ENCODE data around the gene TGFB1I1. TPM values are rescaled to one million over a fixed set of nuclear protein-coding genes. Genes with fewer than 3 reads are reported as not detected.
A peak's percentile ranks its signal among the peaks of the same experiment; 100 is the strongest.

TGFB1I1 gene
- total RNA-seq, 1 donor from 2014 or later = 8.8 TPM

DNA sequence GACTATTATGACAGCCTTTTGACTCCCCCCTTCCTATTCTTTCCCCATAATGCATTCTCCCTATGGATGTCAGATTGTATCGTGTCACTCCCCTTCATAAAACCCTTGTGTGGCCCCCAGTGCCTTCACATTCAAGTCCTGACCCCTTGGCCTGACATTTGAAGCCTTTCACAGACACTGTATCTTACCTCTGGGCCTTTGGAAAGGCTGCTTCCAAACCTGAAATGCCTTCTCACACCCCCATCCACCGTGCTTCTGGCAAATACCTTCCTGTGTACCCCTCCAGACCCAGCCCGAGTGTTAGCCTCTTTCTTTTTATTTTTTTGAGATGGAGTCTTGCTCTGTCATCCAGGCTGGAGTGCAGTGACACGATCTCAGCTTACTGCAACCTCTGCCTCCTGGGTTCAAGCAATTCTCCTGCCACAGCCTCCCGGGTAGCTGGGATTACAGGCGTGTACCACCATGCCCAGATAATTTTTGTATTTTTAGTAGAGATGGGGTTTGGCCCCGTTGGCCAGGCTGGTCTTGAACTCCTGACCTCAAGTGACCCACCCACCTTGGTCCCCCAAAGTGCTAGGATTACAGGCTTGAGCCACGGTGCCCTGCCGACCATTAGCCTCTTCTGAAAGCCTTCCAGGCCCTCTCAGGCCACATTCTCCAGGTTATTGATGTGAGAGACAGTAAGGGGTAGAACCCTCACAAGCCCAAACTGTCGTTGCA is 10.6 kb upstream of the TGFB1I1 start:
- Mint-ChIP-seq H3K9me3 (no peaks in the 10 kb centered on the region), H3K27ac (ENCODE audit: unreplicated experiment) (no peak overlapping the region), H3K4me3 (peak overlapping the region; percentile 88), H3K27me3 (ENCODE audit: low read depth) (no peaks in the 10 kb centered on the region), H3K4me1 (peaks cover 20% of the 10 kb centered on the region), H3K36me3 (ENCODE audit: low read depth) (no peaks in the 10 kb centered on the region)
- DNase-seq (ENCODE audit: low read depth, low spot score) = no peak
- TF ChIP-seq, protein P1, sequence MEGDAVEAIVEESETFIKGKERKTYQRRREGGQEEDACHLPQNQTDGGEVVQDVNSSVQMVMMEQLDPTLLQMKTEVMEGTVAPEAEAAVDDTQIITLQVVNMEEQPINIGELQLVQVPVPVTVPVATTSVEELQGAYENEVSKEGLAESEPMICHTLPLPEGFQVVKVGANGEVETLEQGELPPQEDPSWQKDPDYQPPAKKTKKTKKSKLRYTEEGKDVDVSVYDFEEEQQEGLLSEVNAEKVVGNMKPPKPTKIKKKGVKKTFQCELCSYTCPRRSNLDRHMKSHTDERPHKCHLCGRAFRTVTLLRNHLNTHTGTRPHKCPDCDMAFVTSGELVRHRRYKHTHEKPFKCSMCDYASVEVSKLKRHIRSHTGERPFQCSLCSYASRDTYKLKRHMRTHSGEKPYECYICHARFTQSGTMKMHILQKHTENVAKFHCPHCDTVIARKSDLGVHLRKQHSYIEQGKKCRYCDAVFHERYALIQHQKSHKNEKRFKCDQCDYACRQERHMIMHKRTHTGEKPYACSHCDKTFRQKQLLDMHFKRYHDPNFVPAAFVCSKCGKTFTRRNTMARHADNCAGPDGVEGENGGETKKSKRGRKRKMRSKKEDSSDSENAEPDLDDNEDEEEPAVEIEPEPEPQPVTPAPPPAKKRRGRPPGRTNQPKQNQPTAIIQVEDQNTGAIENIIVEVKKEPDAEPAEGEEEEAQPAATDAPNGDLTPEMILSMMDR (conservative IDR thresholded peaks at IDR 0.05) = no peak

DNA sequence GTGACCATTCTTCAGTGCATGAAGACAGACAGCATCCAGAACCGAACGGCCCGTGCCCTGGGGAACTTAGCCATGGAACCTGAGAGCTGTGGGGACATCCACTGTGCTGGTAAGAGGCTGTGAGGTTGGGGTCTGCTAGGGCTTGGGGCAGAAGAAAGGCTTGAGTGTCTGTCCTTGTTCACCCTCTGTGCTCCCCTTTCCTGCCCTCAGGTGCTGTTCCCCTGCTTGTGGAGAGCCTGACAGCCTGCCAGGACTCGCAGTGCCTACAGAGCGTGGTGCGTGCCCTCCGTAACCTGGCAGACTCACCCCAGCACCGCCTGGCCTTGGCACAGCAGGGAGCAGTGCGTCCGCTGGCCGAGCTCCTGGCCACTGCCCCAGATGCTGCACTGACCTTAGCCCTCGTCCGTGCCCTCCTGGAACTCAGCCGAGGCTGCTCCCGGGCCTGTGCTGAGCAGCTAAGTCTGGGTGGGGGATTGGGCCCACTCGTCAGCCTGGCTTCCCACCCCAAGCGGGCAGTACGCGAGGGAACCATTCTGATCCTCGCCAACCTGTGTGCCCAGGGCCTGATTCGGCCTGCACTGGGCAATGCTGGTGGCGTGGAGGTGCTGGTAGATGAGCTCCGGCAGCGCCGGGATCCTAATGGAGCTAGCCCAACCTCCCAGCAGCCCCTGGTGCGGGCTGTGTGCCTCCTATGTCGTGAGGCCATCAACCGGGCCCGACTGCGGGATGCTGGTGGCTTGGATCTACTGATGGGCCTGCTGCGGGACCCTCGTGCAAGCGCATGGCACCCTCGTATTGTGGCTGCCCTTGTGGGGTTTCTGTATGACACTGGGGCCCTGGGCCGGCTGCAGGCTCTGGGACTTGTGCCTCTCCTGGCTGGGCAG is 9.8 kb upstream of the TGFB1I1 start:
- H3K36me3 Mint-ChIP-seq (ENCODE audit: low read depth) = no peaks in the 10 kb centered on the region
- H3K27me3 Mint-ChIP-seq (ENCODE audit: low read depth) = no peaks in the 10 kb centered on the region
- no peak overlapping the region for H3K27ac Mint-ChIP-seq (ENCODE audit: unreplicated experiment)
- no peaks in the 10 kb centered on the region for H3K9me3 Mint-ChIP-seq
- no peak overlapping the region for H3K4me3 Mint-ChIP-seq
- TF ChIP-seq, protein P1 (conservative IDR thresholded peaks at IDR 0.05) = no peak
- H3K4me1 Mint-ChIP-seq = peaks cover 20% of the 10 kb centered on the region
- no peak for DNase-seq (ENCODE audit: low read depth, low spot score)

DNA sequence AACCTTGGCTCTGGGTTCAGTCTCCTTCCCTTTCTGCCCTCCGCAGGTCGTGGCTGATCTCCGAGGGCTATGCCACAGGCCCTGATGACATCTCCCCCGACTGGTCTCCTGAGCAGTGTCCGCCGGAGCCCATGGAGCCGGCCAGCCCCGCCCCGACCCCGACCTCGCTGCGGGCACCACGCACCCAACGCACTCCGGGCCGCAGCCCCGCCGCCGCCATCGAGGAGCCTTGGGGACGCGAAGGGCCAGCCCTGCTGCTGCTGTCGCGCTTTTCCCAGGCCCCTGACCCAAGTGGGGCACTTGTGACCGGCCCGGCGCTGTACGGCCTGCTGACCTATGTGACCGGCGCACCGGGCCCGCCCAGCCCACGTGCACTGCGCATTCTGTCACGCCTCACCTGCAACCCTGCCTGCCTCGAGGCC is 7.6 kb upstream of the TGFB1I1 start:
- Mint-ChIP-seq H3K4me3 (no peak overlapping the region), H3K27ac (ENCODE audit: unreplicated experiment) (no peak overlapping the region), H3K9me3 (no peaks in the 10 kb centered on the region), H3K36me3 (ENCODE audit: low read depth) (no peaks in the 10 kb centered on the region), H3K4me1 (peaks cover 13% of the 10 kb centered on the region), H3K27me3 (ENCODE audit: low read depth) (no peaks in the 10 kb centered on the region)
- TF ChIP-seq, protein P1 (conservative IDR thresholded peaks at IDR 0.05) = no peak
- no peak for DNase-seq (ENCODE audit: low read depth, low spot score)

DNA sequence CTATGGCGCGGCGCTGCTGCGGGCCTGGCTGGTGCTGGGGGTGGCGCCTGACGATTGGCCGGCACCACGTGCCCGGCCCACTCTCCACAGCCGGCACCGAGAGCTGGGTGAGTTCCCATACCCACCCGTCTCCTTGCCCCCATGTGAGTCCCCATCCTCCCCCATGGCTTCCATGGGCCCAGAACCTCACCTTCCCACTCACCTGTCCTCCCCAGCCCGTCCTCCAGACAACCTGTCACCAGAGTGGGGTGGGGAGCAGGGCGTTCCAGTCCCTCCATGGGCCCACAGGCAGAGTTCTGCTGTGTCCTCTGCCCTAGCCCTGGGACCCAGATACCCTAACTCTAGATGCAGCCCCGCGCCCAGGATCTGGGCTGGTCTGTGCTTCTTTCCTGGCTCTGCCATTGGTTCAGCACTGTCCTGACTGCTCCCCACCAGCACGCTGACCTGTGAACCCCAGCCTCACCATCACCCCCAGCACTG is 7.1 kb upstream of the TGFB1I1 start:
- H3K27me3 Mint-ChIP-seq (ENCODE audit: low read depth) = no peaks in the 10 kb centered on the region
- no peak overlapping the region for H3K4me3 Mint-ChIP-seq
- H3K9me3 Mint-ChIP-seq = no peaks in the 10 kb centered on the region
- peaks cover 16% of the 10 kb centered on the region for H3K4me1 Mint-ChIP-seq
- TF ChIP-seq, protein P1 (conservative IDR thresholded peaks at IDR 0.05) = no peak
- no peak overlapping the region for H3K27ac Mint-ChIP-seq (ENCODE audit: unreplicated experiment)
- no peaks in the 10 kb centered on the region for H3K36me3 Mint-ChIP-seq (ENCODE audit: low read depth)
- no peak for DNase-seq (ENCODE audit: low read depth, low spot score)

DNA sequence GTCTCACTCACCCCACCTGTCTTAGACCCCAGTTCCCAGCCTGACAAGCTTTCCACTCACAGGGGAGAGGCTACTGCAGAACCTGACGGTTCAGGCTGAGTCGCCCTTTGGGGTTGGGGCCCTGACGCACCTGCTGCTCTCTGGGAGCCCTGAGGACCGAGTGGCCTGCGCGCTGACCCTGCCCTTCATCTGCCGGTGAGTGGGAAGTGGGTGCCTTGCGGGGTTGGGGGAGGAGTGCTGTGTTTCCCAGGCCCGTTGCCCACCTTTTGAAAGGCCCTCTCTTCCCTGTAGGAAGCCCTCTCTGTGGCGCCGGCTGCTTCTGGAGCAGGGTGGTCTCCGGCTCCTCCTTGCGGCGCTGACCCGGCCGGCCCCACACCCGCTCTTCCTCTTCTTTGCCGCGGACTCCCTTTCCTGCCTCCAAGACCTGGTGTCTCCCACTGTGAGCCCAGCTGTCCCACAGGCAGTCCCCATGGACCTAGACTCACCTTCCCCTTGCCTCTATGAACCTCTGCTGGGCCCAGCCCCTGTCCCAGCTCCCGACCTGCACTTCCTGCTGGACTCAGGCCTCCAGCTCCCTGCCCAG is 6.1 kb upstream of the TGFB1I1 start:
- peaks cover 8% of the 10 kb centered on the region for H3K4me1 Mint-ChIP-seq
- H3K36me3 Mint-ChIP-seq (ENCODE audit: low read depth) = no peaks in the 10 kb centered on the region
- H3K9me3 Mint-ChIP-seq = no peaks in the 10 kb centered on the region
- TF ChIP-seq, protein P1 (conservative IDR thresholded peaks at IDR 0.05) = no peak
- no peak overlapping the region for H3K27ac Mint-ChIP-seq (ENCODE audit: unreplicated experiment)
- H3K27me3 Mint-ChIP-seq (ENCODE audit: low read depth) = no peaks in the 10 kb centered on the region
- no peak overlapping the region for H3K4me3 Mint-ChIP-seq
- DNase-seq (ENCODE audit: low read depth, low spot score) = no peak
